ENCODE results near the gene RHD.
"Not testable (repeated sequence)": the region's sequence is repeated elsewhere in the genome, so short reads cannot be mapped to it uniquely, and the experiment has no call there.

The RHD gene

DNA sequence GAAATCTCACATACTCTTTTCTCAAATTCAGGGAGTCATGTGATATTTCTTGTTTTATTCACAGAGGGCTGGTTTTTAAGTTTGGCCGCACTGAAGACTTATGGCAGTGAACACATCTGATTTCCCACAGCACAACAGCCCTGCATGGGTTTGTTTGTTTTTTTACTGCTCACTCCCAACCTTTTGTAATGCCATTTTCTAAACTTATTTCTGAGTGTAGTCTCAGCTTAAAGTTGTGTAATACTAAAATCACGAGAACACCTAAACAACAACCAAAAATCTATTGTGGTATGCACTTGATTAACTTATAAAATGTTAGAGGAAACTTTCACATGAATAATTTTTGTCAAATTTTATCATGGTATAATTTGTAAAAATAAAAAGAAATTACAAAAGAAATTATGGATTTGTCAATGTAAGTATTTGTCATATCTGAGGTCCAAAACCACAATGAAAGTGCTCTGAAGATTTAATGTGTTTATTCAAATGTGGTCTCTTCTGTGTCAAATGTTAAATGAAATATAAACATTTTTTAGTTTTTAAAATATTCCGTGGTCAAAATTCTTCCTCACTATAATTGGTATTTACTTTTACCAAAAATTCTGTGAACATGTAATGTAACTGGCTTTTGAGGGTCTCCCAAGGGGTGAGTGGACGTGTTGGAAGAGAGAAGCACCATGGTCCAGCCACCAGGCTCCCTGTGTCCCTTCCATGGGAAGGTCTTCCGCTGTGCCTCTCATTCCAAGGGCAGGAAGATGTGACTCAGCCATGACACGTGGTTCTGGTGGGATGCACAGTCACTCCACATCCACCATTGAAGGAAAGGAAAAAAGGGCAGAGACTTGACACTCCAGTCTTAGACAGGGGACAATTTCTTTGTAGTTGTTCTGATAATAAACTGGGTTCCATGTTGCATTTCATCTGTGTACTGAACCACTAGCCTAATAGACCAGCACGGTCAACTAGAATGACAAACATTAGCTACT lies 88.6 kb downstream of the RHD start:
- no peak for DNase-seq

DNA sequence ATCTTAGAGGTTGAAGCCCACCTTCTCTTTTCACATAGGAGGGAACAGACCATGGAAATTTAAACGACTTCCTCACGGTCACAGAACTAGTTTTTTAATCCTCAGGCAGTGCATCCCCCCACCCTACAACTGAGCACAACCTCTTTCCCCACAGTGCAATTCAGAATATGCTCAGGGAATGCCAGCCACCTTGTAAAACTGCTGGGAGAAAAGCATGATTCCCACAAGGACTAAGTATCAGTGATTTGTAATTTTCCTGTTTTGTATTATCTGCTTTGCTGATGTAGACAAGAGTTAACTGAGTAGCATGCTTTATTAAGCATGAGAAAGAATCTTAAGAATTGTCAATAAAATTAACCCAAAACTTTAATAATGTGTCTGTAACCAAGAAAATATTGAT lies 89.6 kb downstream of the RHD start:
- DNase-seq: no peak

DNA sequence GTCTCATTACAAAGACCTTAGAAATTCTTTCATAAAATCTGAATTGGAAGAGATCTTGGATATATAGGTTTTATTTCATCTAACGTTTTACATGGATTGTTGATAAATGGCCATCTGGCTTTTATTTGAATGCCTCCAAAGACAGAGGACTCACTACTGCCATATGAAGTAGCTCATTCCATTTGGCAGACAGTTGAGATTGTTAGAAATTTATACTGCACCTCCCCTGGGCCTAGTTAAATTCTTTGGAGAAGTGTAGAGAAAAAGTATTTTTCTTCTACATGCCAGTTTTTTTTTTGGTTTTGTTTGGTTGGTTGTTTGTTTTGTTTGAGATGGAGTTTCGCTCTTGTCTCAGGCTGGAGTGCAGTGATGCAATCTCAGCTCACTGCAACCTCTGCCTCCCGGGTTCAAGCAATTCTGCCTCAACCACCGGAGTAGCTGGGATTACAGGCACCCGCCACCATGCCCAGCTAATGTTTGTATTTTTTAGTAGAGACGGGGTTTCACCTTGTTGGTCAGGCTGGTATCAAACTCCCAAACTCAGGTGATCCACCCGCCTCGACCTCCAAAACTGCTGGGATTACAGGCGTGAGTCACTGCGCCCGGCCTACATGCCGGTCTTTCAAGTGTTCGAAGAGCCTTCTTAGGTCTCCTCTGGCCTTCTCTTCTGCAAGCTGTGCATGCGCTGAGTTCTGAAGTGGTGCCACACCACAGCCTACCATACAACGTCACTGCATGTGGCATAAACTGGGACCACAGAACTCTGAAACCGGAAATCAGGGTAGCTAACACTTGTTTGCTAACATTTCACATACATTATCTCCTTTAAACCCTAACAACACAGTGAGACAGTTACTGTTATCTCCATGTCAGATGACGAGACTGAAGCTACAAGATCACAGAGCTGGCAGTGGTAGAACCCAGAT lies 90.6 kb downstream of the RHD start:
- not testable (repeated sequence) for DNase-seq

DNA sequence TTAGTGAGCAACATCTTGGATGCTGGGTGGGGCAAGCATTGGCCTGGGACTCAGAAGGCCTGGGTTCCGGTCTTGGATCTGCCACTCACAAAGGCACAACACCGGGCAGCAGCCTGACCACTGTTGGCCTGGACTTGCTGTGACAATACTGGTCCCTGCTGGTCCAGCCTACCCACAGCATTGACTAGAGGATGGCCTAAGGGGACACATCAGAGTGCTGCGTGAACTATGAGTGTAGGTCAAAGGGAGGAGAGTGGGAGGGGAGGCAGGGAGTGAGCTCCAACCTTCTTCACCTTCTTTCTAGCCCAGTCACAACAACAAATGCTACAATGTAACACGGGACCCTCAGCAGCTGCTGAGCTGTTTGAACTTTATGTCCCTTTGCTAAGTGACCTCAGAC lies 96.9 kb downstream of the RHD start:
- DNase-seq: no peak

DNA sequence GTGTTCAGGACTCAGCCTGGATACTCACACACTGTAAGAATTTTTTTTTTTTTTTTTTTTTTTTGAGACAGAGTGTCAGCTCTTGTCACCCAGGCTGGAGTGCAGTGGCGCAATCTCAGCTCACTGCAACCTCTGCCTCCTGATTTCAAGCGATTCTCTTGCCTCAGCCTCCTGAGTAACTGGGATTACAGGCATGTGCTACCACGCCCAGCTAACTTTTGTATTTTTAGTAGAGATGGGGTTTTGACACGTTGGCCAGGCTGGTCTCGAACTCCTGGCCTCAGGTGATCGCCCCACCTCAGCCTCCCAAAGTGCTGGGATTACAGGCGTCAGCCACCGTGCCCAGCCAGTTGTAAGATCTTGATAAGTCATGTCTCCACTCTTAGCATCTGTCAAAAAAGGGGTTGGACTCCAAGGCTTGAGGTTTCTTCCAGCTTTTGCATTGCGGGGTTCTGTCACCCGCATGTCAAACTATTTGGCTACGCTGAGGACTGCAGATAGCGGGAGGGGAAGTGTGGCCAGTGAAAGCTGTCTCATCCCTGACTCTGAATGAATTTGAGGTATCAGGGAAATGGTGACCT lies 97.5 kb downstream of the RHD start:
- not testable (repeated sequence) for DNase-seq

DNA sequence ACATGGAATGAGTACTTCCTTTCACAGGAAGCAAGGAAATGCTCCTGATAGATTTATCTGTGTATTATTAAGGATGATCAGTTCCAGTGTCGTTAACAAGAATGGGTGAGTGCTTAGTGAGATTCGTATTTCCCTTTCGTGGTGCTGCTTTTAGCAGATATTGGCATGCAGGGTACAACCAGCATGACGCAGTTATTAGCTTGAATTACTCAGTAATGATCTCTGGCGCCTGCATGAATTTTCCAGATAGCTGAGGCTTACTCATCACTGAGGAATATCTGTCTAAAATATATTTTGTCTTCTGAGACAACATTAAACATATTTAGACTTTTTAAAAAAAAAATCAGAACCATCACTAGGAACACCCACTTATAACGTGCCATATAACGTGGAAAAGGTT lies 99.4 kb downstream of the RHD start:
- DNase-seq: not testable (repeated sequence)

DNA sequence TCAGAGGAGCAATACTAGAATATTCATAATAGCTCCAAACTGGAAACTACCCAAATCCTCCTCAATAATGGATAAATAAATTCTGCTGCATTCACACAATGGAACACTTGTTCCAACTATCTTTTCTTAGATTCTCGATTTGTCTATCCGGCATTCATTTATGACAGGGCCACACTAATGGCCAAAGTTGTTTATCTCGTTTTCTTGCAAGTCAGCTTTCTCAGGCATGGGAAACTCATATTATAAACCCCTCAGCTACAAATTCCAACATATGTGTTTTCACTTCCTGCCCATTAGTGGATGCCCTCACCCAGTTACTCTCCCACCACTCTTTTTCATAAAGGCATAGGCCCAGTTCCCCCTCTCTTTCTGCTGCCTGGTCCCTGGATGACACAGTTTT lies 106.1 kb downstream of the RHD start:
- not testable (repeated sequence) for DNase-seq
